A549 (cell line): ENCODE measurements around the gene ZNF385D. TPM values are rescaled to one million over a fixed set of nuclear protein-coding genes. Genes with fewer than 3 reads are reported as not detected.

ENCODE experiments used
- ATAC-seq, 2 experiments: fragments of 200-7000 bp in 1 of 2; fragments of >200 bp in 1 of 2; cut with Nextera tagmentation in 1 of 2; cut with Tn5 transposase in 1 of 2; 3 replicates each; pipeline versions ENCODE4 v1.8.0 to v1.9.1; 2018 to 2020; ENCODE audit warnings: mild to moderate bottlenecking in 1 of 2, moderate library complexity in 1 of 2
- CTCF ChIA-PET: fragments of 300-600 bp; sonication (Branson Sonifier 250); formaldehyde crosslinking; extraction: SDS; loops from one replicate; lab custom pipeline; 2021; ENCODE audit warnings: antibody characterized with exemption, inconsistent platforms; lab: Yijun Ruan, JAX
- POLR2A ChIA-PET: fragments of 350-600 bp; formaldehyde crosslinking; extraction: SDS; loops from one replicate; lab custom pipeline; 2021; ENCODE audit warnings: antibody characterized with exemption, inconsistent platforms; lab: Yijun Ruan, JAX
- DNase-seq, 2 experiments: peaks; one replicate each; pipeline versions ENCODE4 v3.0.0 to v3.0.0-alpha.2; 2011 to 2016; ENCODE audit warnings: low read depth in 1 of 2, low spot score in 1 of 2
- FAIRE-seq: peaks from 2 replicates; lab custom pipeline; 2011; peaks lifted over from hg19 to GRCh38; lab: Jason Lieb, UNC
- H3K27ac ChIP-seq, 2 experiments: fragments of >200 bp; sonication (Bioruptor Twin); formaldehyde crosslinking; 3 replicates each; pipeline ENCODE4 v1.5.1; 2016 to 2017
- H3K4me1 ChIP-seq: fragments of >200 bp; sonication (Bioruptor Twin); formaldehyde crosslinking; 3 replicates; pipeline ENCODE4 v1.6.1; 2016
- H3K4me2 ChIP-seq: fragments of >200 bp; sonication (Bioruptor Twin); formaldehyde crosslinking; 3 replicates; pipeline ENCODE4 v1.6.1; 2016
- H3K4me3 ChIP-seq: fragments of >200 bp; sonication (Bioruptor Twin); formaldehyde crosslinking; 3 replicates; pipeline ENCODE4 v1.5.1; 2016
- H3K9me3 ChIP-seq: fragments of >200 bp; sonication (Bioruptor Twin); formaldehyde crosslinking; 3 replicates; pipeline ENCODE4 v1.6.1; 2016
- BHLHE40 ChIP-seq: IDR thresholded peaks from 2 replicates; pipeline ENCODE4 v1.6.1; 2012; ENCODE audit warnings: low read depth, low read length, inconsistent platforms
- CBX8 ChIP-seq: fragments of 200-600 bp; sonication (generic); IDR thresholded peaks from 2 replicates; pipeline ENCODE4 v1.6.1; 2016
- CHD4 ChIP-seq: fragments of 200-600 bp; sonication (generic); IDR thresholded peaks from 2 replicates; pipeline ENCODE4 v1.6.1; 2016; ENCODE audit warnings: antibody characterized with exemption, mild to moderate bottlenecking, borderline replicate concordance
- CTCF ChIP-seq: fragments of >200 bp; sonication (Bioruptor Twin); formaldehyde crosslinking; IDR thresholded peaks from 3 replicates; pipeline ENCODE4 v1.5.1; 2016
- E2F6 ChIP-seq: IDR thresholded peaks from 2 replicates; pipeline ENCODE4 v1.6.1; 2012; ENCODE audit warnings: low read depth, borderline replicate concordance
- ELK1 ChIP-seq: fragments of 150-350 bp; IDR thresholded peaks from 2 replicates; pipeline ENCODE4 v1.6.1; 2014; ENCODE audit warnings: low read depth, mild to moderate bottlenecking, low read length
- GATA3 ChIP-seq: IDR thresholded peaks from 2 replicates; pipeline ENCODE4 v1.6.1; 2012; ENCODE audit warnings: borderline replicate concordance
- HEYL ChIP-seq: fragments of 250-450 bp; sonication (Bioruptor Pico); IDR thresholded peaks from 2 replicates; pipeline ENCODE4 v1.8.0; 2021; ENCODE audit warnings: mild to moderate bottlenecking, moderate library complexity
- HOXB13 ChIP-seq: fragments of 250-450 bp; sonication (Bioruptor Pico); IDR thresholded peaks from 2 replicates; pipeline ENCODE4 v1.5.0; 2020; ENCODE audit warnings: low read depth, mild to moderate bottlenecking, moderate library complexity
- HOXB5 ChIP-seq: fragments of 250-450 bp; sonication (Bioruptor Pico); IDR thresholded peaks from 2 replicates; pipeline ENCODE4 v1.5.0; 2020; ENCODE audit warnings: mild to moderate bottlenecking, moderate library complexity
- JUN ChIP-seq, 2 experiments: fragments of >200 bp; sonication (Bioruptor Twin); formaldehyde crosslinking; IDR thresholded peaks; 2 replicates in 1 of 2; 3 replicates in 1 of 2; pipeline ENCODE4 v1.6.1; 2016 to 2017
- JUNB ChIP-seq: fragments of >200 bp; sonication (Bioruptor Twin); formaldehyde crosslinking; IDR thresholded peaks from 2 replicates; pipeline ENCODE4 v1.6.1; 2016
- KDM1A ChIP-seq: fragments of 200-600 bp; sonication (generic); IDR thresholded peaks from 2 replicates; pipeline ENCODE4 v1.6.1; 2016; ENCODE audit warnings: low read depth, mild to moderate bottlenecking
- KDM5A ChIP-seq: fragments of 200-600 bp; sonication (generic); IDR thresholded peaks from 2 replicates; pipeline ENCODE4 v1.6.1; 2016; ENCODE audit warnings: antibody characterized with exemption, mild to moderate bottlenecking
- MAFK ChIP-seq: fragments of 450-650 bp; IDR thresholded peaks from 2 replicates; pipeline ENCODE4 v1.6.1; 2014; ENCODE audit not compliant: partially characterized antibody
- MAX ChIP-seq: IDR thresholded peaks from 2 replicates; pipeline ENCODE4 v1.6.1; 2012
- MAZ ChIP-seq: fragments of 150-350 bp; IDR thresholded peaks from 2 replicates; pipeline ENCODE4 v1.6.1; 2014; ENCODE audit warnings: antibody characterized with exemption, low read depth, low read length, borderline replicate concordance
- NPAS2 ChIP-seq: fragments of 250-450 bp; sonication (Bioruptor Pico); IDR thresholded peaks from 2 replicates; pipeline ENCODE4 v1.8.0; 2022; ENCODE audit warnings: mild to moderate bottlenecking, moderate library complexity, borderline replicate concordance
- NR3C1 ChIP-seq: fragments of >200 bp; sonication (Bioruptor Twin); formaldehyde crosslinking; IDR thresholded peaks from 3 replicates; pipeline ENCODE4 v1.6.1; 2017
- PHF8 ChIP-seq: fragments of 200-600 bp; sonication (generic); IDR thresholded peaks from 2 replicates; pipeline ENCODE4 v1.6.1; 2016; ENCODE audit warnings: low read depth, mild to moderate bottlenecking, antibody characterized with exemption, moderate library complexity, borderline replicate concordance
- POLR2A ChIP-seq: IDR thresholded peaks from 2 replicates; pipeline ENCODE4 v1.6.1; 2012; ENCODE audit warnings: mild to moderate bottlenecking, low read length
- RAD21 ChIP-seq, 2 experiments: fragments of >200 bp in 1 of 2; sonication (Bioruptor Twin) in 1 of 2; formaldehyde crosslinking in 1 of 2; IDR thresholded peaks in 1 of 2; conservative IDR thresholded peaks in 1 of 2; 2 replicates in 1 of 2; 3 replicates in 1 of 2; pipeline ENCODE4 v1.6.1; 2012 to 2018; ENCODE audit warnings: inconsistent platforms in 1 of 2
- RFX5 ChIP-seq: fragments of 450-650 bp; IDR thresholded peaks from 2 replicates; pipeline ENCODE4 v1.7.1; 2014; ENCODE audit warnings: antibody characterized with exemption, mild to moderate bottlenecking, moderate library complexity
- RNF2 ChIP-seq: fragments of 200-600 bp; sonication (generic); IDR thresholded peaks from 2 replicates; pipeline ENCODE4 v1.6.1; 2016; ENCODE audit warnings: low read depth, mild to moderate bottlenecking, antibody characterized with exemption, moderate library complexity, borderline replicate concordance
- TP53 ChIP-seq: fragments of 250-450 bp; sonication (Bioruptor Pico); IDR thresholded peaks from 2 replicates; pipeline ENCODE4 v1.5.0; 2021; ENCODE audit warnings: mild to moderate bottlenecking, moderate library complexity
- ZSCAN20 ChIP-seq: fragments of 250-450 bp; sonication (Bioruptor Pico); IDR thresholded peaks from 2 replicates; pipeline ENCODE4 v1.8.0; 2022; ENCODE audit warnings: mild to moderate bottlenecking, moderate library complexity
- WGBS: methylation state at CpG from one replicate; pipeline ENCODE4 v1.1.6; 2017; ENCODE audit errors: missing lambda C conversion rate; 5-methylcytosine and 5-hydroxymethylcytosine counted together
- polyA plus RNA-seq, 4 experiments: library from polyadenylated mRNA; depleted of rRNA in 3 of 4; stranded (reverse); fragments of >200 nt; fragmentation: RNase III in 1 of 4; extraction: RNeasy Plus Mini Kit Qiagen cat#74134 plus additional on column Dnase treatment in 1 of 4; gene quantifications; 2 replicates in 3 of 4; 3 replicates in 1 of 4; pipeline ENCODE4 v1.2.3, GENCODE V29; 2011 to 2017
- TF ChIP-seq, protein P1 (sequence below): fragments of >200 bp; sonication (Bioruptor Twin); formaldehyde crosslinking; IDR thresholded peaks from 2 replicates; pipeline ENCODE4 v1.6.1; 2016
- TF ChIP-seq, protein P2 (sequence below): fragments of 250-450 bp; sonication (Bioruptor Pico); IDR thresholded peaks from 2 replicates; pipeline ENCODE4 v1.5.0; 2021; ENCODE audit warnings: mild to moderate bottlenecking, moderate library complexity, borderline replicate concordance

Gene ZNF385D
- polyA plus RNA-seq, 2 of the 4 experiments (the other 2 are of a cell fraction): not detected

GRCh38 chr3:21734746-21735145 is 16.3 kb downstream of the ZNF385D start:
- POLR2A ChIA-PET: no interaction called here
- DNase-seq: no peak
- no peak for ATAC-seq
- CTCF ChIA-PET: no interaction called here
- Histone ChIP-seq H3K9me3 (no peaks in the 10 kb centered on the region), H3K4me1 (no peaks in the 10 kb centered on the region), H3K27ac (no peak overlapping the region), H3K4me3 (no peak overlapping the region), H3K4me2 (no peak overlapping the region)
- TF ChIP-seq HOXB5 (CRISPR knock-in tag): no peak
- no peak for TF ChIP-seq JUN (IDR thresholded peaks at IDR 0.05)
- TF ChIP-seq NR3C1: no peak
- TF ChIP-seq ELK1: no peak
- TF ChIP-seq JUNB: no peak
- TF ChIP-seq, protein P1, sequence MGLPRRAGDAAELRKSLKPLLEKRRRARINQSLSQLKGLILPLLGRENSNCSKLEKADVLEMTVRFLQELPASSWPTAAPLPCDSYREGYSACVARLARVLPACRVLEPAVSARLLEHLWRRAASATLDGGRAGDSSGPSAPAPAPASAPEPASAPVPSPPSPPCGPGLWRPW: no peak
- TF ChIP-seq NPAS2 (CRISPR knock-in tag): no peak
- TF ChIP-seq KDM5A: no peak
- TF ChIP-seq E2F6: no peak
- no peak for TF ChIP-seq POLR2A
- TF ChIP-seq RNF2: no peak
- no peak for TF ChIP-seq MAFK
- TF ChIP-seq CTCF: no peak
- no peak for TF ChIP-seq HOXB13
- TF ChIP-seq PHF8: no peak
- TF ChIP-seq, protein P2, sequence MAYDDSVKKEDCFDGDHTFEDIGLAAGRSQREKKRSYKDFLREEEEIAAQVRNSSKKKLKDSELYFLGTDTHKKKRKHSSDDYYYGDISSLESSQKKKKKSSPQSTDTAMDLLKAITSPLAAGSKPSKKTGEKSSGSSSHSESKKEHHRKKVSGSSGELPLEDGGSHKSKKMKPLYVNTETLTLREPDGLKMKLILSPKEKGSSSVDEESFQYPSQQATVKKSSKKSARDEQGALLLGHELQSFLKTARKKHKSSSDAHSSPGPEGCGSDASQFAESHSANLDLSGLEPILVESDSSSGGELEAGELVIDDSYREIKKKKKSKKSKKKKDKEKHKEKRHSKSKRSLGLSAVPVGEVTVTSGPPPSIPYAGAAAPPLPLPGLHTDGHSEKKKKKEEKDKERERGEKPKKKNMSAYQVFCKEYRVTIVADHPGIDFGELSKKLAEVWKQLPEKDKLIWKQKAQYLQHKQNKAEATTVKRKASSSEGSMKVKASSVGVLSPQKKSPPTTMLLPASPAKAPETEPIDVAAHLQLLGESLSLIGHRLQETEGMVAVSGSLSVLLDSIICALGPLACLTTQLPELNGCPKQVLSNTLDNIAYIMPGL (CRISPR knock-in tag): no peak
- no peak for TF ChIP-seq MAX
- no peak for TF ChIP-seq TP53
- TF ChIP-seq HEYL (CRISPR knock-in tag): no peak
- TF ChIP-seq ZSCAN20 (CRISPR knock-in tag): no peak
- no peak for FAIRE-seq
- WGBS: 15% methylated on average over 3 of the region's 3 CpGs

GRCh38 chr3:21729888-21730459 is 21.0 kb downstream of the ZNF385D start:
- Histone ChIP-seq H3K4me3 (no peak overlapping the region), H3K27ac (no peak overlapping the region), H3K9me3 (no peaks in the 10 kb centered on the region), H3K4me1 (no peaks in the 10 kb centered on the region), H3K4me2 (no peak overlapping the region)
- no peak for FAIRE-seq
- 8% methylated on average over 6 of the region's 6 CpGs for WGBS
- TF ChIP-seq RFX5: no peak
- TF ChIP-seq BHLHE40: no peak
- TF ChIP-seq NR3C1: no peak
- no peak for TF ChIP-seq GATA3
- TF ChIP-seq RNF2: no peak
- TF ChIP-seq MAZ: no peak
- no peak for TF ChIP-seq RAD21 (conservative IDR thresholded peaks at IDR 0.05 in 1 of 2, IDR thresholded peaks at IDR 0.05 in 1 of 2)
- TF ChIP-seq CHD4: no peak
- no peak for TF ChIP-seq KDM1A
- no peak for TF ChIP-seq CBX8
- no peak for TF ChIP-seq CTCF
- no peak for DNase-seq
- no peak for ATAC-seq
- ChIA-PET CTCF (no interaction called here), POLR2A (no interaction called here)
